ENCODE data around the gene IPPK.

IPPK gene

DNA sequence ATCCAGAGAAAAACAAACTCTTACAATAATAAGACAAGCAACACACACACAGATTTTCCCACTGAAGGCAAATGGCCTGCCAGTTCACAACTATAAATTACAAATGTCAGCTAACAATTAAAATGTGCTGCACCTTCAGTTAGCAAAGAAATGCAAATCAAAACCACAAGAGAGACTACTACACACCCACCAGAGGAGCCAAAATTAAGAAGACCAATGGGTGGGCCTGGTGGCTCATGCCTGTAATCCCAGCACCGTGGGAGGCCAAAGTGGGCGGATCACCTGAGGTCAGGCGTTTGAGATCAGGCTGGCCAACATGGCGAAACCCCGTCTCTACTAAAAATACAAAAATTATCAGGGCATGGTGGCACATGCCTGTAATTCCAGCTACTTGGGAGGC lies 15.1 kb upstream of the IPPK start:
- DNase-seq: no peak

DNA sequence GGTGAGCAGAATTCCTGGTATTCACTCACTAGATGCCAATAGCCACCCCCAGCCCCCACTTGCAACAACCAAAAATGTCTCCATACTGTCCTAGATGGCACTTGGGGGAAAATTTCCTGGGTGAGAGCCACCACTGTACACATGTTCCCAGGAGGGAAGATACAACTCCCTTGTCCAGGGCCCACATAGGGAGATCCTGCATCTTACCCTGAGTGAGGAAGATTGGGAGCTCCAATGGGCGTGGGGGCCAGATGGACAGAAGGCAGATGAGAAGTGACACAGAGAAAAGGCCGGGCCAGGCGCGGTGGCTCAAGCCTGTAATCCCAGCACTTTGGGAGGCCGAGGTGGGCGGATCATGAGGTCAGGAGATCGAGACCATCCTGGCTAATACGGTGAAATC lies 12.3 kb upstream of the IPPK start:
- no peak for DNase-seq

DNA sequence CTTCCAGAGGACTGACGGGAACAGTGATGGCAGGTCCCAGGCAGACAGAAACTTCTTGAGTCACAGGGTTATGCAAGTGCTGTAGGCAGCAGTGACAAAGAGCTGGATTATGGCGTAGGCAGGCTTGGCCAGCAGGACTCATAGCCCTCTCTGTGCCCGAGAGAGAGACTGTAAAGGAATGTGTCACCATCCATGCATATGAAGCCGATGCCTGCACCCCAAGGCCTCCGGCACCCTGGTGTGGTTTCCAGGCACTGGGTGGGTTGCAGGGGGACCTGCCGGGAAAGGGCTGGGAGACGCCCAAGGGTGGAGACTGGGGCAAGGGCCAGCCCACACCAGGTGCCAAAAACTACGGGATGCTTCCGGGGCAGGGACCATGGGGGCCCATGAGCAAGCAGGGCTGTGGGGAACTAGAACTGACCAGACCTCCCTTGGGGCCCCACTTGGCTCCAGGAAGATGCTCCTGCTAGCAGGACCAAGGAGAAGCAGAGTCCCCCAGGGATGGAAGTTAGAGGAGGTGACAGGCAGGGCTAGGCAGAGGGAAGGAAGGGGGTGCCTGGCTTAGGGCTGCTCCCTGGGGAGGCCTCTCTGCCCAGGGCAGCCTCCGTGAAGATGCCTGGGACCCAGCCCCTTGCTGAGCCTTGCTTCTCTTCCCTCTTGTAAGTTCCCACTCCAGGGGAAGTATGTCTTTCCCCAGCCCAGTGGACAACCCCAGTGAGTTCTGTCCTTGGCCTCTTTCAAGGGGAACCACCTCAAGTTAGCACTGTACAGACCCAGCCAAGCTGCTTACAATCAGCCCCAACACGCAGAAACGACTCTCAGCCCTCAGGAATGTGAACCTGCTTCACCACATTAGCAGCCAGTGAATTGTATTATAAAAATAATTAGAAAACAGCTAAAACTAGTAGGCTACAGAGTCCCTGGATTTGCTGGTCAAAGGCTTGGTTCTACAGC lies 10.5 kb upstream of the IPPK start:
- DNase-seq: no peak

DNA sequence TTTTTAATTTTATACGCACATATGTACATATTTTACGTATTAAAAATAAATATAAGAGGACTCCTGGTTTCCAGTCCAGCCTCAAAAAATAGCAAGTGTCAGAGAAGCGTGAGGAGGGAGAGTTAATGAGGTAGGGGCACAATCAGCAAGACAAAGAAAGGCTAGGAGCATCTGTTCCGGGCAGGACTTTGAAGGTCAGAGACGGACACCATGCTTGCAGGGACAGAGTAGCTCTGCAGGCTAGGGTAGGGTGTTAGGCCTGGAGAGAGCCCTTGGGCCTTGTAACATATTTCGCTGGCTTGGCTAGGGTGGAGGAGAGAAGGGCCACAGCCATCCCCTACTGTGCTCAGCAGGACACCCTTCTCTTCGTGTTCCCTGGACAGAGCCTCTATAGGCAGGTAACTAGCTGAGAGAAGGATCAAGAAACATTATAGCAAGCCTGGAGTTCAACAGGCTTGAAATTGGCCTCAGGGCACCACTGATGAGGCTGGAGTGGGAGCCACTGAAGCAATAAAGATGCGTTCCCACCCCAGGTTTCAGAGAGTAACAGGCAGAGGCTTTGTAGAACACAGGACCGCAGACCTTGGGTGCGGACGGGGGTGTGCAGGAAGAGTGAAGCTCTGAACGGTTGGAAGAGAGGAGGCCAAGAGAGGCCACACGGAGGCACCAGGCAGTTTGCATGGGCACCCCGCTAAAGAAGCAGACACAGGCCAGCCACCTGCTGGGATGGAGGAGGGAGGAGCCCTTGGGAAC lies 9.7 kb upstream of the IPPK start:
- no peak for DNase-seq

DNA sequence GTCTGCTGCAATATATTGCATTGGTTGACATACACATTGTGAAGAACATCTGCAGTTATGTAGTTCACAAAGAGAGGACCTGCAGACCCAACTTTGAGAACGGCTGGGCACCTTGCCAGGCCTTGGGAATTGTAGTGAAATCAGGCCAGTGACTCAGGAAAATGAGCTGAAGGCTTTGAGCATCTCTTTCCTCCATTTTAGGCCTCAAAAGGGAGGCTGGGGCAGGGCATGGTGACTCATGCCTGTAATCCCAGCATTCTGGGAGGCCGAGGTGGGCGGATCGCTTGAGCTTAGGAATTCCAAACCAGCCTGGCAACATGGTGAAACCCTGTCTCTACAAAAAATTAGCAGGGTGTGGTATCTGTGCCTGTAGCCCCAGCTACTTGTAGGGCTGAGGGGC lies 1.4 kb upstream of the IPPK start:
- DNase-seq: no peak

DNA sequence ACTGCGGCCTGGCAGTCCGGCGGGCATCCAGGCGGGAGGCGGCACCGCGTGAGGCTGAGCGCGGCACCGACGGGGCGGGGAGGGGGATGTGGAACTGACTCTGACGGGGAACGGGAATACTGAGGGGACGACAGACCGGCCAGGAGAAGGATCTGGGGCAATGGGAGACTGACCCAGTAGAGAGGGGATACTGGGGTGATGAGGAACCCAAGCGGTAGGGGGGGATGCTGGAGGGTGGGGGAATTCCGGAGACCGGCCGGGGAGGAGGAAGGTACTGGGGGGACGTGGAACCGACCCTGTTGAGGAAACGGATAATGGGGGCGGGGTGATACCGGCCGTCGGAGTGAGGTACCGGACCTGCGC lies 423 bp downstream of the IPPK start:
- DNase-seq: peak; percentile 55

DNA sequence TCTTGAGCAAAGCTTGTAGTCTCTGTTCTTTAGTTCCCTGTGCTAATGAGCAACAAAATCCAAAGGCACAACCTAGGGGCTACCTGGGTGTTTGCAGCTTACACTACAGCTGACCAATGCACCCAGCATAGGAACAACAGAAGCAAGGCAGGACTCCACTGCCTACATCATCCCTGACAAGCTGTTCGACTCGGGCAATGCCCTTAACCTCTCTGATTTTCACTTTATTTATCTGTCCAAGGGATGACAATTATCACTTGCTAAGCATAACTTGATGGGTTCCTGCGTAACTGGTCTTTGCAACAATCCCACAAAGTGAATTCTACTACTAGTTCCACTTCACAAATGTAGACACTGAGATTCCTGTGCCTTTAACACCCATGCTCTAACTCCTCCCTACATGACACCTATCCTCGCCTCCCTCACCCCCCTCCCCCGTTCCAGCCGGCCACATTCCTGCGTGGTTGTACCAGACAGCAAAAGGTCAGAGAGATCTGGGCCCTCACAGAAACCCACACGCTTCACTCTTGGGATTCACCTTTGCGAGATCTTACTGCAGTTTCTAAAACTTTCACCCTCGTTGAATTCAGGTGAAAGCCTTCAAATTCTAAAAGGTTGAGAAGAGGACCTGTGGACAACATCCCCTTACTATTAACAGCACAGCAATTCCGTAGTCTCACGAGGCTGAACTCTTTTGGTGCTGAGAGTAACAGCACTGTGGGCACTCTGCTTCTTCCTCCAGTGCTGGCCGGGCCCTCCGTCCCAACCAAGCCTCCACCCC lies 995 bp downstream of the IPPK start:
- DNase-seq: peak; percentile 25

DNA sequence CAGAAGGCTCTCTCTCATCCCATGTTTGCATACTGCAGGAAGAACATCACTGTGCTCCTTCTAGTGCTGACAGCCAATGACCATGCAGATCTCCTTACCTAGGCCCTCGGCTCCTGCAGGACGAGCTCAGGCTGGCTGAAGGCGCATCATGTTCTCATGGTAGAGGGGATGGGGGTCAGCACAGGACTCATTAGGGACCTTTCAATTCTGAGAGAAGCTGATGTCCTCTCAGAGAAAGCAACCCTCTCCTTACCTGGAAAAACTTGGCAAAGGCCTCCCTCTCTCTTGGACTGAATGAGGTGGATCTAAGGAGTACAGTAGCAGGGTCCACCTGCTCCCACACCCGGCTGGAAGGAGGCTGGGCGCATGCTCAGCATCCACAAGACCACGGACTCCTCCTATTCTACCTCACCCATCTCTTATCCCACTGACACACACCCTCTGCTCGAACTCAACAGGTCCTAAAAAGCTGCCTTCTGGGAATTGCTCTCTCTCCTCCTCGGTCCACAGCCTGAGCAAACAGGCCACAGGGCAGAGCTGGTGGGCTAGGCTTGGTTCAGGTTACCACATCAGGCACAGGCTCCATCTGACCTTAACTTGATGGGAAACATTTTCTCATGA lies 2.9 kb downstream of the IPPK start:
- DNase-seq: no peak

DNA sequence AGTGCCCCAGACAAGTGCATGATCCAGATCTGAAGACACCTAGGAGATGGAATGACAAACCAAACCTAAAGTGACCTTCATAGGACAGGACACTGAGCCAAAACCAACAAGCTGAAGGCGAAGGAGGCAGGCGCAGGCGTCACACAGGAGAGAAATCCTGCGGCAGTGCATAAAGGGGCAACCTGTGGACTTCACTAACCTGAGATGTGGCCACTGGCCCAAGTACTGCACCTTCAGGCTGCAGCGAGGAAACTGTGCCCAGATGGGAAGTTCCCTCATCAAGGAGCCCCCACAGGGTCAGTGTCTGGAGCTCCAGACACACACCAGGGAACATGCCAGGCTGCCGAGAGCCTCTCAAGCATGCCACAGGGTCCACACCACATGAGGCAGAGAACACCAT lies 3.7 kb downstream of the IPPK start:
- DNase-seq: no peak

DNA sequence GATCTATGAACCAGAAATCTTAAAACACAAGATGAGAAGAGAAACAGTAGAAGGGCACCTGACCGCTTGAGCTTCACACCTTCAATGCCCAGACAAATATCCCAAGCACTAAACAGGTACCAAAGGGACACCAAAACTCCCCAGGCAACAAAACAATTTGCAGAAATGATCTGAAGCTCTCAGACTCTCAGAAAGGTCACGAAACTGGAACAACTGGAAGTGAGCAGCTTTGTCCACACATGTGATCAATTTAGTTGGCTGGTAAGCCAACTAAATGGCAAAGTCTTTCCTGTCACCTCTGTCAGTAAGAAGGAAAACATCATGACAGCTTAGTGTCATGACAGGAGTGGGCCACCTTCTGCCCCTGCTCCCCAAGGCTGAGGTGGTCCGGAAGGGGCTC lies 4.1 kb downstream of the IPPK start:
- DNase-seq: no peak

DNA sequence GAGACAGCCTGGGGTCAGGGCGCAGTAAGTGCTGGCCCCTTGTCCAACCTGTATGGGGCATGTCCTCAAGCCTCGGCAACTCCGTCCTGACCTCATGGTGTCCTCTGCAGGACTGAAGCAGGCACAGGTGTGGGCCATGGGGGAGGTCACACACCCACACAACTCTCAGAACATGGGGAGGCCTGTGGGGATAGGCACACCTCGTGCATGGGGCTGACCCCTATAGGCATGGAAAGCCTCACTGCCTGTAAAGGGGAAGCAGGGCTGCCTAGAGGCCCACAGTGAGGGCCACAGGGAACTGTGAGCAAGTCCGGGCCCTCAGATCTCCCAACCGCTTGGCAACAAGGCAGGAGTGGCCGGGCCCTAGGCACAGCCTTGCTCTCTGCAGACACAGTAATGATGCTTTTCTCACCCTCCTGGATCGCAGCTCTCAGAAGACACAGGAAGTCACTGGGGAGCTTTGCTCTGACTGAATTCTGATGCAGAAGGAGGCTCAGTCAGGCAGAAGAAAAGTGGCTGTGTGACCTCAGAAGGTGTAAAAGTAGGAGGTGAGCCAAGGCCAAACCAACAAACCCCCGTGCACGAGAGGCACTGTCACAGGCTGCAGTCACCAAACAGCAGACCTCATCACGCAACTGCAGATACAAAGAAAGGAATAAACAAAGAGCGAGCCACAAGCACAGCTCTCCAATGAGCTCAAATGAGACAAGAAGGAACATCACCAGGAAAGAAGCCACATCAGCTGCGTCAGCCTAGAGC lies 5.4 kb downstream of the IPPK start:
- DNase-seq: no peak

DNA sequence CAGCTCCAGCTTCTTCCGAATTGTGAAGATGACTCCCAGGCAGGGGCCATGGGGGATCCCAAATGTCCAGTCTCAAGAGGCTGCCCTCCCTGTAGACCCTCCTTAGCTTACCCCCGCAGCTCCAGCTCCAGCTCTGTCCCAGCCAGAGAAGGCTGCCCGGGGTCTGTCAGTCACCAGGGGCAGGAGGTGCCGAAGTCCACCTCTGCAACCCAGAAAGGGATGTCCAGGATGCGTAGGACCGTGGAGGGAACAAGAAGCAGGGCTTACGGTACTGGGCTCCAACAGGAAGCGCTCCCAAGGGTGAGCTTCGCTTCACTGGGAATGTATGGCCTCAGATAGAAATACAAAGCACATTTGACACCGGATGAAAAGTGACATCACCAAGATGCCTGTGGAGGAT lies 6.0 kb downstream of the IPPK start:
- no peak for DNase-seq

DNA sequence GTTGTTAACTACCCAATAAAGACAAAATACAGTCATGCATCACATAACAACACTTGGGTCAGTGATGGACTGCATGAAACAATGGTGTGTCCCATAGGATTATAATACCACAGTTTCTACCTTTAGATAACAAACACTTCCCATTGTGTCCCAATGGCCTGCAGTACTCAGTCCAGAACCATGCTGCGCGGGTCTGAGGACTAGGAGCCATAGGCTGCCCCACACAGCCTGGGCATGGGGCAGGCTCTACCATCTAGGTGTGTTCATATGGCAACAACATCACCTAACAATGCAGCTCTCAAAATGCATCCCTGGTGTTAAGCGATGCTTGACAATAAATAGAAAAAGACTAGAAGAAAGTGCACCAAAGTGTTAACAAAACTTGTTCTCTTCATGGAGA lies 6.8 kb downstream of the IPPK start:
- no peak for DNase-seq

DNA sequence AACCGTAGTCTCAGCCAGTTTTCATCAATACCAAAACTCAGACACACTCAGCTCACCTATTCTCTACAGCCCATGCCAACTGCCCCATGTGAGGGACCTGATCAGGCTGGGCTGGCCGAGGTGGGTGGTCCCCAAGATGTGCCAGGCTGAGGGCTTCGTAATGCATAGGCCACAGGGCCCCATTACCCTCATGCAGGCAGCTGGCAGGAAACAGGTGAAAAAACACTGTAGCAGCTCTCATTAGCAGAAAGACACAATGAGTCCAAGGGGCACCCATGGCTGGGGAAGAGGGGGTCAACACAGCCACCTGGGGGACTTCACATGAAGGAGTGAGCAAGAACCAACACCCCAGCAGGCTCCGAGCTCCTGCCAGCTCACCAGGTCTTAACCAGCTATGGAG lies 8.2 kb downstream of the IPPK start:
- DNase-seq: no peak

DNA sequence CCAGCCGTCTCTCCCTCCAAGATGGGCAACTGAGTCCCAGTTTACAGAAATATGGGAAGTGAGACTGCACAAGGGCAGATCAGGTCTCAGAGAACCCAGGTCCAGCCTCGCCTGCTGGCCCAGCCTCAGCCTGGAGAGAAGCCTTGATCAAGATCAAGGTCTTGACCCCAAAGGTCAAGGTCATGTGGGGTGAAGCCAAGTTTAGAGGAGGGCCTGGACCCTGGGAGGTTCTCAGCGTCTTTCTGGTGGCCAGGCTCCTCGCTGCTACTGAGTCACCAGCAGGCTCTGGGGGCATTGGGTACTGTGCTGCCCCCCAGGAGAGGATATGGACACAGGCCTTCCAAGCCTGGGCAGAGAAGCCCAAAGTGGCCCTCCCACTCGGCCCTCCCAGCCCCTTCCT lies 8.8 kb downstream of the IPPK start:
- no peak for DNase-seq

DNA sequence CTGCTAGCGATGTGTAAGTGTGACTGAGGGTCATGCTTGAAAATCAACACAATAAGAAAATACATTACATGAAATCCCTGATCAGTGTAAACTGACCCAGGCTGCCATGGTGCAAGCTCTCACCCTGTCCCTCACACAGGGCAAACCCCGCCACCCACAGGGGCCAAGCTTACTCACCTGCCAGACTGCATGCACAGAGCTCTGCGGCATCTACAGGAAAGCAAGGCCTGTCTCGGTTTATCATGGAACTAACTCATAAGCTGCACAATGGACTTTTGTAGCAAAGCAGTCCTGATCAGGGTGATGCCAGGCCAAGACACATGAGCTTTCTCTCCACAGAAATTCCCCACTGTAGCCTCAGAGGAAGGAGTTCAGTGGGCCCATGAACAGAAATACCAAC lies 9.7 kb downstream of the IPPK start:
- DNase-seq: no peak

DNA sequence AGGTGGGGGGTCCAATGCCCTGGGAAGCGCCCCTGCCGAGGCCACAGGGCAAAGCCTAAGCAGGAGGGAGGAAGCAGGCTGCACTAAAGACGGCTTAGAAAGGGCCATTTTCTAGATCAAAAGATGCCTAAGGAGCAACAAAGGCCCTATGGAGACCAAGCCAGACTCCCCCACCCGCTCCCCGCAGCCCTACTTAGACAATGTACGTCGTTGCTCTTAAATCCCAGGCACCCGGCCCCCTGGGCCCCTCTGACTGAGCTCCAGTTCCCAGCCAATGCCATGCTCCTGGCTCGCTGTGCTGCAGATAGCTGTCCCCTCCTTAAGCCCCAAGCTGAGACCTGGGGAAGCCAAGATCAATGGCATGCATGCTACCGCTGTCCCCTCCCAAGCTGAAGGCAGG lies 10.3 kb downstream of the IPPK start:
- no peak for DNase-seq

DNA sequence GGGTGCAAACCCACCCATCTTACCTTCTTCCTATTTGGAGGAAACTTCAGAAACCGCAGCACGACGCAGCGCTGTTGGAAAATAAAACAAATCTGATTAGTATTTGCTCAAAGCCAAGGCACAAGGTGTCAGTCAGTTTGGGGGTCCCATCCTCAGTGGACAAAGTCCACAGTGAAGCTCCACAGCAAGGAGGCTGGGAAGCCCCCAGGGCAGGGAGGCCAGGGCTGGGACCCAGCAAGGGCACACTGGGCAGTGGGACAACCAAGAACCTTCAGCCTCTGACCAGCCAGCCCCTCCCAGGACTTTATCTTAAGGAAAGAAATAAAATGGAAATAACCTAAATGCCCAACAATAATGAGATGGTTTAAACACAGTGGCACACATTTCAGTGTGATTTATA lies 11.3 kb downstream of the IPPK start:
- DNase-seq: no peak

DNA sequence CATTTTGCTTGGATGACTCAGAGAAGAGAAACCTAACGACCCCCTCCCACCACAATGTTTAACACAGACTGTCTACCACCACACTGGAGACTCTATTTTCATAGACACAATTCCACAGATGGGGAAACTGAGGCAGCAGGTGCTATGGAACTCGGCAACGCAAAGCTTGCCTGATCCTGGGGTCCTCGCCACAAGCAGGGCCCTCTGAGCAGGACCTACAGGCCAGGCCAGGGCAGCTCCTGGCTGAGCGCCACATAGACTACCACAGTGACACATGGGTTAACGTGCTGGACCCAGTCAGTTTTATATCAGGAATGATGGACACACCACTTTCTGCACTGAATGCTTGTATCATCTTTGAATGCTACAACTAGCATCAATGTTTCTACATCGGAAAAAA lies 11.8 kb downstream of the IPPK start:
- DNase-seq: no peak

DNA sequence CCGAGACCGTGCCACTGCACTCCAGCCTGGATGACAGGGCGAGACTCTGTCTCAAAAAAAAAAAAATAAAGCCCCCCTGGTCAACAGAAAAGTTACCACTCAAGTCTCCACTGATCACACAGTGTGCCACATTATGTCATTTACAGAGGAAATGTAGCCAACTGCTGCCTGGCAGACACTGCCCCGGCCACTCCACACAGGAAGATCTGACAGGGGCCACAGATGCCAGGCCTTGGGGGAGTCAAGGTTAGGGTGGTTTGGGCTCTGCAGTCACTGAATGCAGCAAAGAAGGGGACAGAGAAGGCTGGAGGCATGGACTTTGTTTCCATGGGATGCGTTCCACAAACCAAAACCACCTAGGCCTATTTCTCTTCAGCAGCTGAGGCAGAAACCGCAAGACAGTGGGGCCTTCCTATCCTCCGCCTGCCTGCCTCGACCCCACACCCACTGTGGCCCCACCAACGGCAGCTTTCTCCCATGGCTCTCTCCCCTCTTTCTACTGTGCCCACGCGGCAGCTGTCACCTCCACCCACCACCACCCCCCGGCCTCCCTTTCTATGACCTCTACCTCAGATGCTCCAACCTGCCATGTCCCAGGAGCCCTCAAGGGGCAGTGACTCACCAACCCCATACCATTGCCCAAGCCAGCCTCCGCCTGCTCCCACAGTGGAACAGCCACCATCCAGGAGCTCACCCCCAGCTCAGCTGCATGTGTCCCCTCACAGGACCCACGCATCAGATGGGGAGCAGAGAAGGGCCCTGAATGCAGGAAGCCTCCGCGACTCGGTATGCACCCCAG lies 12.4 kb downstream of the IPPK start:
- no peak for DNase-seq

DNA sequence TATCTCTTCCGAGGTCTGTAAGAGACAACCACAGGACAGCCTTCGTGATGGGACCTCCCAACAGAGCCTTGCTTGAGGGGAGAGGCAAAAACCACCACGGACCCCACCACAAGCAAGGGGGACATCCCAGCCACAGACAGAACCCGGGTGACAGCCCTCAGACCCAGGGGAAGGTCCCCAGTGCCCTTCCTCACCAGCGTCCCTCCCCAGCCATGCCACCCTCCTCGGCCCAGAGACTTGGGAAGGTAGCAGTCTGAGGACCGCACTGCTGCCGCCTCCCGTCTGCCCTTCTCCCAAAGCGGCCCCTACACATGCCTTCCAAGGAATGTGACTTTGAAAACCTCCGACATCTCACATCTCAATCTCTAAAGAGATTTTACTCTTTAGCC lies 13.4 kb downstream of the IPPK start:
- DNase-seq: no peak

All from suppressor macrophage treated with lipopolysaccharide for 4 hours (primary cell).